Kidney epithelial cell (primary cell): ENCODE measurements around the gene RAE1. TPM values are rescaled to one million over a fixed set of nuclear protein-coding genes. Genes with fewer than 3 reads are reported as not detected.

Experiments used
- DNase-seq: peaks from one replicate; pipeline ENCODE4 v3.0.0-alpha.2; 2010; ENCODE audit warnings: low read depth
- H3K27me3 ChIP-seq: 2 replicates; pipeline ENCODE4 v1.6.0; 2011; ENCODE audit warnings: low read length; ENCODE audit not compliant: control insufficient read depth, insufficient read depth
- H3K36me3 ChIP-seq: 2 replicates; pipeline ENCODE4 v1.5.1; 2011; ENCODE audit warnings: low read length; ENCODE audit not compliant: control insufficient read depth, insufficient read depth
- H3K4me3 ChIP-seq: 2 replicates; pipeline ENCODE4 v1.5.1; 2011; ENCODE audit warnings: low read depth, mild to moderate bottlenecking, control low read depth, low read length
- CTCF ChIP-seq: IDR thresholded peaks from 2 replicates; pipeline ENCODE4 v1.5.1; 2011; ENCODE audit warnings: mild to moderate bottlenecking, moderate library complexity, low read length, control low read depth, inconsistent platforms; ENCODE audit not compliant: insufficient read depth, poor library complexity, severe bottlenecking
- total RNA-seq: library from RNA; depleted of rRNA; stranded (reverse); fragments of >200 nt; gene quantifications from 2 replicates; pipeline ENCODE4 v1.2.3, GENCODE V29; 2015

RAE1 gene
- 42.9 and 53.8 TPM in 2 replicates for total RNA-seq

- peak; percentile 87 for DNase-seq
- Histone ChIP-seq H3K27me3 (no peaks in the 10 kb centered on the region), H3K36me3 (no peaks in the 10 kb centered on the region), H3K4me3 (peak within 1 kb of the TSS; percentile 77)
- TF ChIP-seq CTCF: no peak
These were observed at the start of gene RAE1 for GRCh38 chr20:57351042-57351783. TSS of gene RAE1 (plus strand) at chr20:57351255. CDS start at chr20:57354039, 2,784 bp downstream.

- no peaks in the 10 kb centered on the region for H3K36me3 ChIP-seq
- H3K4me3 ChIP-seq: no peak overlapping the region
- no peak for DNase-seq
- no peak for TF ChIP-seq CTCF
- peaks cover 6% of the 10 kb centered on the region for H3K27me3 ChIP-seq
These were observed 44.3 kb upstream of the RAE1 start for GRCh38 chr20:57306747-57307146.

GRCh38 chr20:57308451-57309271 lies 42.4 kb upstream of the RAE1 start:
- Histone ChIP-seq H3K27me3 (peaks cover 6% of the 10 kb centered on the region), H3K36me3 (no peaks in the 10 kb centered on the region), H3K4me3 (no peak overlapping the region)
- DNase-seq: no peak
- no peak for TF ChIP-seq CTCF

- no peak overlapping the region for H3K4me3 ChIP-seq
- H3K27me3 ChIP-seq: peaks cover 6% of the 10 kb centered on the region
- no peaks in the 10 kb centered on the region for H3K36me3 ChIP-seq
- no peak for DNase-seq
- TF ChIP-seq CTCF: no peak
These were observed 41.4 kb upstream of the RAE1 start for GRCh38 chr20:57309544-57310115.

GRCh38 chr20:57310821-57311514 lies 40.1 kb upstream of the RAE1 start:
- Histone ChIP-seq H3K36me3 (no peaks in the 10 kb centered on the region), H3K4me3 (no peak overlapping the region), H3K27me3 (peaks cover 6% of the 10 kb centered on the region)
- no peak for DNase-seq
- TF ChIP-seq CTCF: no peak
